Measurements from ENCODE around the gene CACHD1. TPM values are rescaled to one million over a fixed set of nuclear protein-coding genes. Genes with fewer than 3 reads are reported as not detected.

Gene CACHD1
- total and polyA plus RNA-seq, 11 donors, result 0.89 to 10.0 (median 2.4) TPM

DNA sequence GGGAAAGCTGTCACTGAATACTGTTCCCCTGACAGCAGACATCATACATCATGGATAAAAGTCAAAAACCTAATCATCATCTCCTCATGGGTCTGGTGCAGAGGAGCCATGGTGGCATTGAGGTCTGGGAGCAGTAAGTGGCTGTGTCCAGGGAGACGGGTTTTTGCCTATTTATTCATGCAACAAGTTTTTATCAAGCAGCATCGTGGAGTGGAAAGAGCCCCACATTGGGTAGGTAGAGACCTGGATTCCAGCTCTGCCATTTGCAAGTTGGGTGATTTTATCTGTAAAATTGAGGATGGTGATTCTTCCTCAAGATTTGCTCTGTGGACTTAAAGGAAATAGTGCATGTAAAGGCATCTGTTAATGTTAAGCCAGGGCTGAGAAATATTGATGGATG, 4.2 kb downstream of the CACHD1 start:
- ATAC-seq, result no peak
- no peak for TF ChIP-seq POLR2A (IDR thresholded peaks at IDR 0.05)
- no peak for TF ChIP-seq CTCF (IDR thresholded peaks at IDR 0.05)
- Histone ChIP-seq H3K9me3 (no peaks in the 10 kb centered on the region), H3K4me3 (no peak overlapping the region), H3K27ac (no peak overlapping the region), H3K27me3 (peaks cover 0 to 26% (median 0%) of the 10 kb centered on the region in 9 donors), H3K4me1 (peaks cover 7 to 61% (median 37%) of the 10 kb centered on the region in 12 donors), H3K36me3 (no peaks in the 10 kb centered on the region)
- intact Hi-C loops (cut with DNase I), result loop anchor here (5.0 to 10.0 kb wide), 12 partner anchors 38 to 351 kb away; no protein-coding TSS in a partner anchor
- 86 to 94% (median 91%) methylated on average over 2 of the region's 2 CpGs for WGBS, 4 donors
- DNase-seq, result no peak

GRCh38 chr1:64474665-64475439, 4.9 kb downstream of the CACHD1 start:
- intact Hi-C loops (cut with DNase I), result loop anchor here (5.0 to 10.0 kb wide), 13 partner anchors 37 to 350 kb away; no protein-coding TSS in a partner anchor
- TF ChIP-seq CTCF (IDR thresholded peaks at IDR 0.05), result no peak
- no peak for TF ChIP-seq POLR2A (IDR thresholded peaks at IDR 0.05)
- Histone ChIP-seq H3K27me3 (peaks cover 0 to 19% (median 0%) of the 10 kb centered on the region in 9 donors), H3K27ac (no peak overlapping the region), H3K36me3 (no peaks in the 10 kb centered on the region), H3K4me3 (no peak overlapping the region), H3K9me3 (no peaks in the 10 kb centered on the region), H3K4me1 (peaks cover 7 to 65% (median 37%) of the 10 kb centered on the region in 12 donors)
- ATAC-seq, result peak; percentile 33 to 72 (median 38)
- 67 to 73% (median 70%) methylated on average over 2 of the region's 2 CpGs for WGBS, 4 donors
- DNase-seq, result peak; percentile 31 to 80 (median 71)

DNA sequence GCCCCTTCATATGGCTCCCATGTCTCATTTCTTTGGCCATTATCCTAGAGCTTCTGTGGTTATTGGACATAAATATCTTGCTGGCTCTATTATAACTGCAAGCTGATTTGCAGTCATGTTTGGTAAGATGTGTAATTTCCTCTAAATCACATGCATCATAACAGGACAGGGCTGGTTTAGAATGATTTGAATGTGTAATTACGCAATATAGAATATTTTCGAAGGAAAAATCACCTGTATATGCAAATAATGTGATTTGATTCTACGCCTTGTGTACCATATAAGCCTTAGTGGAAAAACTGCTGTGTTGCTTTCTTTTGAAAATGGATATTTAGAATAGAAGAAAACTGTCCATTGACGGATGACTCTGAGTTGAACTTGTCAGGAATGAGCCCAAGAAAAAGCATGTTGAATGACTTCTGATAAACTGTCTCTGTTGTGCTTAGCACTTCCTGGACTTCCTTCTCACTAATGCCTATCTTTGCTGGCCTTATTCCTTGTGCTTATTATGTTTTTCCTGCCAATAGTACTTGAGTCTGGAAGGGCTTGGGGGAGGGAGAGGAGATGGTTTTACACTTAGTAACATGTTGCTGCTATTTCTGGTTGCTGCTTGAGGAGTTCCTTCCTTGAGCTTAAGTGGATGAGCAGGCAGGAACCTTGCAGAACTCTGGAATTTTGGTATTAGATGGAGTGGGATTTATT, 6.5 kb downstream of the CACHD1 start:
- H3K4me1 ChIP-seq, result peaks cover 7 to 80% (median 46%) of the 10 kb centered on the region in 12 donors
- H3K36me3 ChIP-seq, result no peaks in the 10 kb centered on the region
- DNase-seq (peak in 2 of 5 donors; percentile 26 to 34), ATAC-seq (peak; percentile 77 to 93 (median 84))
- H3K4me3 ChIP-seq, result no peak overlapping the region
- H3K9me3 ChIP-seq, result no peaks in the 10 kb centered on the region
- no peak for TF ChIP-seq CTCF (IDR thresholded peaks at IDR 0.05)
- TF ChIP-seq POLR2A (IDR thresholded peaks at IDR 0.05), result no peak
- H3K27me3 ChIP-seq, result peaks cover 0 to 4% (median 0%) of the 10 kb centered on the region in 9 donors
- intact Hi-C loops (cut with DNase I), result loop anchor here in 9 of 10 donors (5.0 to 10.0 kb wide), 9 partner anchors 36 to 348 kb away; no protein-coding TSS in a partner anchor
- H3K27ac ChIP-seq, result peak overlapping the region in 9 of 12 donors; percentile 9 to 61 (median 27)
- WGBS, 4 donors, result 38 to 57% (median 45%) methylated on average over 4 of the region's 4 CpGs
